ENCODE data around the gene UBE2L3. TPM values are rescaled to one million over a fixed set of nuclear protein-coding genes. Genes with fewer than 3 reads are reported as not detected.

UBE2L3 gene
- total and polyA plus RNA-seq, 2 experiments from 2014 or later = 56.3 to 118 TPM

- TF ChIP-seq CTCF (IDR thresholded peaks at IDR 0.05; ENCODE audit: low read depth, low read length) = no peak
- no peak for DNase-seq (ENCODE audit: low read depth in 1 of 2, low spot score in 1 of 2)
- Histone ChIP-seq H3K27me3 (no peaks in the 10 kb centered on the region), H3K27ac (no peak overlapping the region), H3K4me3 (no peak overlapping the region), H3K9me3 (ENCODE audit: low read depth) (no peaks in the 10 kb centered on the region), H3K36me3 (no peaks in the 10 kb centered on the region), H3K4me1 (ENCODE audit: low read depth) (no peaks in the 10 kb centered on the region)
These were observed 94.5 kb downstream of the UBE2L3 start for GRCh38 chr22:21661991-21662390.

- H3K9me3 ChIP-seq (ENCODE audit: low read depth) = no peaks in the 10 kb centered on the region
- no peak for DNase-seq (ENCODE audit: low read depth in 1 of 2, low spot score in 1 of 2)
- no peaks in the 10 kb centered on the region for H3K4me1 ChIP-seq (ENCODE audit: low read depth)
- H3K36me3 ChIP-seq = no peaks in the 10 kb centered on the region
- no peak overlapping the region for H3K27ac ChIP-seq
- H3K27me3 ChIP-seq = no peaks in the 10 kb centered on the region
- H3K4me3 ChIP-seq = no peak overlapping the region
- no peak for TF ChIP-seq CTCF (IDR thresholded peaks at IDR 0.05; ENCODE audit: low read depth, low read length)
These were observed 96.2 kb downstream of the UBE2L3 start for GRCh38 chr22:21663738-21664137.

- TF ChIP-seq CTCF (IDR thresholded peaks at IDR 0.05; ENCODE audit: low read depth, low read length) = no peak
- Histone ChIP-seq H3K4me3 (peak overlapping the region; percentile 60), H3K27me3 (no peaks in the 10 kb centered on the region), H3K27ac (no peak overlapping the region), H3K9me3 (ENCODE audit: low read depth) (no peaks in the 10 kb centered on the region), H3K36me3 (no peaks in the 10 kb centered on the region), H3K4me1 (ENCODE audit: low read depth) (no peaks in the 10 kb centered on the region)
- no peak for DNase-seq (ENCODE audit: low read depth in 1 of 2, low spot score in 1 of 2)
These were observed 97.7 kb downstream of the UBE2L3 start for GRCh38 chr22:21665047-21665851.

- H3K9me3 ChIP-seq (ENCODE audit: low read depth) = no peaks in the 10 kb centered on the region
- H3K27ac ChIP-seq = peak overlapping the region; percentile 82
- H3K4me1 ChIP-seq (ENCODE audit: low read depth) = no peaks in the 10 kb centered on the region
These were observed 99.3 kb downstream of the UBE2L3 start for GRCh38 chr22:21666786-21667185.

GRCh38 chr22:21669026-21669425, 101.5 kb downstream of the UBE2L3 start:
- Histone ChIP-seq H3K36me3 (peaks cover 16% of the 10 kb centered on the region), H3K9me3 (ENCODE audit: low read depth) (no peaks in the 10 kb centered on the region), H3K27ac (no peak overlapping the region), H3K27me3 (no peaks in the 10 kb centered on the region), H3K4me3 (no peak overlapping the region), H3K4me1 (ENCODE audit: low read depth) (no peaks in the 10 kb centered on the region)
- no peak for DNase-seq (ENCODE audit: low read depth in 1 of 2, low spot score in 1 of 2)
- no peak for TF ChIP-seq CTCF (IDR thresholded peaks at IDR 0.05; ENCODE audit: low read depth, low read length)

More at GRCh38 chr22:21666786-21667185, 99.3 kb downstream of the UBE2L3 start:
- no peak for DNase-seq (ENCODE audit: low read depth in 1 of 2, low spot score in 1 of 2)
- no peak for TF ChIP-seq CTCF (IDR thresholded peaks at IDR 0.05; ENCODE audit: low read depth, low read length)
- Histone ChIP-seq H3K4me3 (peak overlapping the region; percentile 60), H3K27me3 (no peaks in the 10 kb centered on the region), H3K36me3 (peaks cover 11% of the 10 kb centered on the region)
